NB4 (cell line): ENCODE results near the gene SYMPK.

Source experiments
- DNase-seq: peaks from one replicate; pipeline ENCODE4 v3.0.0; 2010; ENCODE audit warnings: low read depth
- H3K4me3 ChIP-seq: one replicate; pipeline ENCODE4 v1.5.1; 2011; ENCODE audit warnings: mild to moderate bottlenecking, low read depth, low read length, moderate library complexity
- CTCF ChIP-seq: IDR thresholded peaks from one replicate; pipeline ENCODE4 v1.5.1; 2012; ENCODE audit warnings: low read depth, low read length
- MAX ChIP-seq: IDR thresholded peaks from 2 replicates; pipeline ENCODE4 v1.6.1; 2011; ENCODE audit warnings: low read depth, low read length
- MYC ChIP-seq: IDR thresholded peaks from 2 replicates; pipeline ENCODE4 v1.6.1; 2011; ENCODE audit warnings: low read depth, low read length
- POLR2A ChIP-seq: IDR thresholded peaks from 2 replicates; pipeline ENCODE4 v1.6.1; 2011; ENCODE audit warnings: mild to moderate bottlenecking; ENCODE audit not compliant: insufficient read length; ENCODE audit errors: extremely low read depth

SYMPK gene

GRCh38 chr19:45780146-45780447 lies 82.8 kb downstream of the SYMPK start:
- no peak for DNase-seq
- TF ChIP-seq CTCF: no peak
- TF ChIP-seq MAX: no peak
- TF ChIP-seq POLR2A: no peak
- TF ChIP-seq MYC: no peak
- H3K4me3 ChIP-seq: no peak overlapping the region

- no peak overlapping the region for H3K4me3 ChIP-seq
- TF ChIP-seq CTCF (peak; percentile 48), MYC (no peak)
- DNase-seq: peak; percentile 70
These were observed 83.5 kb downstream of the SYMPK start for GRCh38 chr19:45779231-45780145.

- no peak for DNase-seq
- no peak overlapping the region for H3K4me3 ChIP-seq
- TF ChIP-seq CTCF (no peak), MAX (no peak)
These were observed 84.8 kb downstream of the SYMPK start for GRCh38 chr19:45778010-45778661.

- no peak overlapping the region for H3K4me3 ChIP-seq
- DNase-seq: no peak
- TF ChIP-seq MYC: no peak
- TF ChIP-seq POLR2A: no peak
- TF ChIP-seq MAX: no peak
- TF ChIP-seq CTCF: no peak
These were observed 85.5 kb downstream of the SYMPK start for GRCh38 chr19:45777395-45777961.

- no peak for DNase-seq
- H3K4me3 ChIP-seq: no peak overlapping the region
- TF ChIP-seq CTCF (no peak), MAX (no peak), POLR2A (no peak), MYC (no peak)
These were observed 88.2 kb downstream of the SYMPK start for GRCh38 chr19:45774765-45775164.
